Heart left ventricle (tissue), 13 donors: ENCODE measurements around the gene NFE2L2.

Source experiments
- POLR2A ChIP-seq, 2 donors: fragments of 450-650 bp; IDR thresholded peaks; one replicate each; pipeline ENCODE4 v1.6.1; 2017; ENCODE audit warnings: antibody characterized with exemption in 2 of 2, mild to moderate bottlenecking in 2 of 2, moderate library complexity in 2 of 2
- TF ChIP-seq, protein P1 (sequence below), 12 donors: fragments of 200-600 bp; sonication (generic) in 4 of 12; IDR thresholded peaks; one replicate each; pipeline versions ENCODE4 v1.5.0 to v1.8.0; 2018 to 2022; ENCODE audit warnings: antibody characterized with exemption in 12 of 12, mild to moderate bottlenecking in 5 of 12
- donor health status: ischemic (EF 13 %, LVEDD 7.1; RV severe dilation, severe dysfunction).
- donor health status: DM: no; HTN: yes; CAD: no.
- donor health status: DM: no; HTN: no; CAD: no.
- donor health status: ischemic (EF 25% LVEDD 6.9; RV normal size, moderate dysfunction).
- donor health status: ischemic (EF 25% LVEDD 5.7; RV mildly dilated, moderate dysfunction).
- donor health status: ischemic (EF 35%, LVEDD 5.7; RV mildly dilated, moderate dysfunction).
- donor health status: nonischemic (EF 11% LVEDD 7.7; RV severe dilation, severe dysfunction).
- donor health status: DM: yes; HTN: yes; CAD: no.
- donor health status: PGD.
- donor health status: ischemic (EF 29% LVEDD 5.4; RV normal size, mild dysfunction).
- donor health status: nonischemic (EF 23%, LVEDD 6.1; RV moderate dilation, normal function).

DNA sequence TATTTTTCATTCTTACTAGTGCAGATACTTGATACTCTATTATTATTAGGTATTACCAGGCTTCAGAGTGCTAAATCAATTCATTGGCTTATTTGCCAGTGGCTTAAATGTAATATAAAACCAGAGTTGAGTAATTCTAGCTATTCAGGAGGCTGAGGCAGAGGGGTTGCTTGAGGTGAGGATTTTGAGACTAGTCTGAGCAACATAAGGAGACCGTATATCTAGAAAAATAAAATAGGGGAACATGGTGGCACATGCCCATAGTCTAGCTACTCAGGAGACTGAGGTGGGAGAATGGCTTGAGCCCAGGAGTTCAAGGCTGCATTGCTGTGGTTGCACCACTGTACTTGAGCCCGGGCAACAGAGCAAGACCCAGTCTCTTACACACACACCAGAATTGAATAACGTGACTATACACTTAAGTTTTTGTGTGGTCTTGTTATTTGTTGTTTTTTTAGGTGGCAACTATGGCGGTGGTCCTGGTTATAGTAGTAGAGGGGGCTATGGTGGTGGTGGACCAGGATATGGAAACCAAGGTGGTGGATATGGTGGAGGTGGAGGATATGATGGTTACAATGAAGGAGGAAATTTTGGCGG, 47.2 kb downstream of the NFE2L2 start:
- TF ChIP-seq, protein P1, sequence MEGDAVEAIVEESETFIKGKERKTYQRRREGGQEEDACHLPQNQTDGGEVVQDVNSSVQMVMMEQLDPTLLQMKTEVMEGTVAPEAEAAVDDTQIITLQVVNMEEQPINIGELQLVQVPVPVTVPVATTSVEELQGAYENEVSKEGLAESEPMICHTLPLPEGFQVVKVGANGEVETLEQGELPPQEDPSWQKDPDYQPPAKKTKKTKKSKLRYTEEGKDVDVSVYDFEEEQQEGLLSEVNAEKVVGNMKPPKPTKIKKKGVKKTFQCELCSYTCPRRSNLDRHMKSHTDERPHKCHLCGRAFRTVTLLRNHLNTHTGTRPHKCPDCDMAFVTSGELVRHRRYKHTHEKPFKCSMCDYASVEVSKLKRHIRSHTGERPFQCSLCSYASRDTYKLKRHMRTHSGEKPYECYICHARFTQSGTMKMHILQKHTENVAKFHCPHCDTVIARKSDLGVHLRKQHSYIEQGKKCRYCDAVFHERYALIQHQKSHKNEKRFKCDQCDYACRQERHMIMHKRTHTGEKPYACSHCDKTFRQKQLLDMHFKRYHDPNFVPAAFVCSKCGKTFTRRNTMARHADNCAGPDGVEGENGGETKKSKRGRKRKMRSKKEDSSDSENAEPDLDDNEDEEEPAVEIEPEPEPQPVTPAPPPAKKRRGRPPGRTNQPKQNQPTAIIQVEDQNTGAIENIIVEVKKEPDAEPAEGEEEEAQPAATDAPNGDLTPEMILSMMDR (IDR thresholded peaks at IDR 0.05), result no peak
- TF ChIP-seq POLR2A (IDR thresholded peaks at IDR 0.05), result no peak
